Fibroblast of lung (primary cell): ENCODE results near the gene CABP1.

ENCODE experiments used
- CTCF ChIP-seq, 2 donors: IDR thresholded peaks in 1 of 2; conservative IDR thresholded peaks in 1 of 2; 1 replicate in 1 of 2; 2 replicates in 1 of 2; pipeline ENCODE4 v1.5.1; 2011 to 2012; ENCODE audit warnings: low read length in 2 of 2, control low read depth in 1 of 2, inconsistent platforms in 1 of 2, low read depth in 1 of 2, mild to moderate bottlenecking in 1 of 2
- EZH2 ChIP-seq: IDR thresholded peaks from 2 replicates; pipeline ENCODE4 v1.5.1; 2012; ENCODE audit warnings: low read length, control low read depth, mild to moderate bottlenecking; ENCODE audit errors: missing control alignments

DNA sequence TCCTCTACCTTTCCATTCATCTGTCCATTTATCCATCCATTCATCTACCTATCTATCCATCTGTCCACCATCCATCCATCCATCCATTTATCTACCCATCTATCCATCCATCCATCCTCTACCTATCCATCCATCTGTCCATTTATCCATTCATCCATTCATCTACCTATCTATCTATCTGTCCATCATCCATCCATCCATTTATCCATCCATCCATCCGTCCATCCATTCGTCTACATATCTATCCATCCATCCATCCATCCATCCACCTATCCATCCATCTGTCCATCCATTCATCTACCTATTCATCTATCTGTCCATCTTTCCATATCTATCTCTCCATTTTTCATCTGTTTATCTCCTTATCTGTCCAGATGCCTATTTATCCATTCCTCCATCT, 21.0 kb downstream of the CABP1 start:
- TF ChIP-seq EZH2 (no peak), CTCF (conservative IDR thresholded peaks at IDR 0.05 in 1 of 2, IDR thresholded peaks at IDR 0.05 in 1 of 2; ENCODE audit: low read depth in 1 of 2, low read length in 2 of 2) (no peak)
